H1 (cell line): ENCODE results near the gene ARHGAP10. TPM values are rescaled to one million over a fixed set of nuclear protein-coding genes. Genes with fewer than 3 reads are reported as not detected.

ENCODE experiments used
- CBX8 ChIP-seq: fragments of 300-800, 300-1000 bp; sonication (generic); IDR thresholded peaks from 2 replicates; pipeline ENCODE4 v1.7.1; 2016; ENCODE audit warnings: low read depth, low read length, borderline replicate concordance
- CREB1 ChIP-seq: IDR thresholded peaks from 2 replicates; pipeline ENCODE4 v1.6.1; 2012; ENCODE audit warnings: inconsistent platforms
- KDM4A ChIP-seq: IDR thresholded peaks from one replicate; pipeline ENCODE4 v1.7.1; 2012; ENCODE audit warnings: low read depth, mild to moderate bottlenecking, moderate library complexity, low read length, inconsistent platforms; ENCODE audit not compliant: severe bottlenecking
- POLR2AphosphoS5 ChIP-seq: IDR thresholded peaks from 2 replicates; pipeline ENCODE4 v1.6.1; 2011; ENCODE audit warnings: low read depth, low read length
- POU5F1 ChIP-seq: IDR thresholded peaks from 2 replicates; pipeline ENCODE4 v1.6.1; 2011; ENCODE audit warnings: low read depth, mild to moderate bottlenecking, low read length, moderate library complexity
- SAP30 ChIP-seq: fragments of 300-600 bp; sonication (generic); IDR thresholded peaks from 2 replicates; pipeline ENCODE4 v1.7.1; 2012; ENCODE audit warnings: low read length, moderate library complexity, mild to moderate bottlenecking, inconsistent platforms; ENCODE audit not compliant: insufficient read depth, insufficient replicate concordance
- SP2 ChIP-seq: IDR thresholded peaks from 2 replicates; pipeline ENCODE4 v1.6.1; 2012; ENCODE audit warnings: mild to moderate bottlenecking, low read length, inconsistent platforms
- SRF ChIP-seq: IDR thresholded peaks from 2 replicates; pipeline ENCODE4 v1.6.1; 2011; ENCODE audit warnings: mild to moderate bottlenecking, low read depth, low read length, moderate library complexity
- TBP ChIP-seq: IDR thresholded peaks from 2 replicates; pipeline ENCODE4 v1.6.1; 2011; ENCODE audit warnings: low read depth, low read length, improper control_type of control experiment
- polyA plus RNA-seq, 7 experiments: library from polyadenylated mRNA; depleted of rRNA in 3 of 7; stranded (reverse) in 5 of 7; unstranded in 2 of 7; fragments of >200 nt in 5 of 7; fragments of 200-250 nt in 2 of 7; gene quantifications; 1 replicate in 5 of 7; 2 replicates in 1 of 7; 4 replicates in 1 of 7; pipeline versions ENCODE4 v1.2.1 to v1.2.3, GENCODE V29; 2011 to 2013; ENCODE audit warnings: missing spikeins in 2 of 7, mixed read lengths in 2 of 7
- total RNA-seq: library from RNA; stranded (reverse); fragmentation: NEBNext Ultra II Directional; extraction: Animal tissue kit (Norgen Biotek cat#: 25700); gene quantifications from 2 replicates; pipeline ENCODE4 v1.2.1, GENCODE V29; 2021
- TF ChIP-seq, protein P1 (sequence below), 3 experiments: IDR thresholded peaks; 1 replicate in 2 of 3; 2 replicates in 1 of 3; pipeline versions ENCODE4 v1.5.1 to v1.6.1; 2011; ENCODE audit warnings: low read length in 3 of 3, mild to moderate bottlenecking in 3 of 3, inconsistent platforms in 2 of 3, low read depth in 1 of 3, moderate library complexity in 1 of 3; ENCODE audit not compliant: insufficient read depth in 1 of 3; ENCODE audit errors: control extremely low read depth in 1 of 3

ARHGAP10 gene
- total and polyA plus RNA-seq, 2 of the 8 experiments (the other 6 are each of a cell fraction or from before 2014, with no cell fraction given) = 3.7 to 6.1 TPM

GRCh38 chr4:147862043-147862692 lies 130.3 kb downstream of the ARHGAP10 start (continued):
- TF ChIP-seq SAP30 (no peak), POU5F1 (no peak), KDM4A (no peak), CREB1 (no peak), TBP (no peak), SP2 (no peak), SRF (no peak), POLR2AphosphoS5 (no peak), CBX8 (no peak)
- TF ChIP-seq, protein P1, sequence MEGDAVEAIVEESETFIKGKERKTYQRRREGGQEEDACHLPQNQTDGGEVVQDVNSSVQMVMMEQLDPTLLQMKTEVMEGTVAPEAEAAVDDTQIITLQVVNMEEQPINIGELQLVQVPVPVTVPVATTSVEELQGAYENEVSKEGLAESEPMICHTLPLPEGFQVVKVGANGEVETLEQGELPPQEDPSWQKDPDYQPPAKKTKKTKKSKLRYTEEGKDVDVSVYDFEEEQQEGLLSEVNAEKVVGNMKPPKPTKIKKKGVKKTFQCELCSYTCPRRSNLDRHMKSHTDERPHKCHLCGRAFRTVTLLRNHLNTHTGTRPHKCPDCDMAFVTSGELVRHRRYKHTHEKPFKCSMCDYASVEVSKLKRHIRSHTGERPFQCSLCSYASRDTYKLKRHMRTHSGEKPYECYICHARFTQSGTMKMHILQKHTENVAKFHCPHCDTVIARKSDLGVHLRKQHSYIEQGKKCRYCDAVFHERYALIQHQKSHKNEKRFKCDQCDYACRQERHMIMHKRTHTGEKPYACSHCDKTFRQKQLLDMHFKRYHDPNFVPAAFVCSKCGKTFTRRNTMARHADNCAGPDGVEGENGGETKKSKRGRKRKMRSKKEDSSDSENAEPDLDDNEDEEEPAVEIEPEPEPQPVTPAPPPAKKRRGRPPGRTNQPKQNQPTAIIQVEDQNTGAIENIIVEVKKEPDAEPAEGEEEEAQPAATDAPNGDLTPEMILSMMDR (IDR thresholded peaks at IDR 0.05; ENCODE audit: control extremely low read depth in 1 of 3, insufficient read depth in 1 of 3, low read depth in 1 of 3, low read length in 3 of 3) = no peak
